CD4-positive, alpha-beta T cell treated with Interleukin-12 subunit alpha and Interleukin-12 subunit beta, for 1 hour (primary cell): ENCODE results near the gene SPECC1L.

Experiments used
- DNase-seq: peaks from one replicate; pipeline ENCODE4 v3.0.0-alpha.2; 2020

Gene SPECC1L

DNA sequence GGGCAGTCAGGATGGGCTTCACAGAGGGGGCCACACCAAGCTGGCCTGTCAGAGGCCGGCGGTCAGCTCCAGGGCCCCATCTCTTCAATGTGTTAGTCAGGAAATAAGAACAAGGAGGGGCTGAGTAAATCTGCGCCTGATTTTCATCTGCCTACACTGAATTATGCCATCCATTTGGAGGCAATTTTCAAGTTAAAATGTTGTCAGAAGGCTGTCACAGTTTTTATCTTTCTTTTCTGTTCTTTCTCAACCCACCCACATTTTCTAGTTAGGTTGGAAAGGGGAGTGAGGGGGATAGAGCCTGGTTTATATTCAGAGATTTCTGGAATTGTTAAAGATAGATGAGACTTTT, 175.6 kb downstream of the SPECC1L start:
- no peak for DNase-seq

DNA sequence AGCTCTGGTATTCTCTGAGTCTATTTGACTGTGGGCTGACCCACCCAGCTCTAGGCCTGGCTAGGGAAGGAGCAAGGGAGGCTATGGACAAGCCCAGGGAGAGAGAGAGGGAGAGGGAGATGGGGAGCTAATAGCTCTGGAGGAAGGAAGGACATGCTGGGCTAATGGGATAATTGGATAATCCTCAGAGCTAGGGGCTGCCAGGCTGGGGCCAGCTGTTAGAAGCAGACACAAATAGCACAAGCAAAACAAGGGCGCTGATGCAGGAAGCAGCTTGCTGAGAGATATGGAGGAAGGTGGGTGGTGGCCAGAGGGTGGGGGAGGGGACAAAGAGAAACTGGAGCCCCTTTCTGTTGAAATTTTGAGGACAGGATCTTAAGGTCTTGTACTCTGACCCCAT, 180.0 kb downstream of the SPECC1L start:
- DNase-seq = no peak

DNA sequence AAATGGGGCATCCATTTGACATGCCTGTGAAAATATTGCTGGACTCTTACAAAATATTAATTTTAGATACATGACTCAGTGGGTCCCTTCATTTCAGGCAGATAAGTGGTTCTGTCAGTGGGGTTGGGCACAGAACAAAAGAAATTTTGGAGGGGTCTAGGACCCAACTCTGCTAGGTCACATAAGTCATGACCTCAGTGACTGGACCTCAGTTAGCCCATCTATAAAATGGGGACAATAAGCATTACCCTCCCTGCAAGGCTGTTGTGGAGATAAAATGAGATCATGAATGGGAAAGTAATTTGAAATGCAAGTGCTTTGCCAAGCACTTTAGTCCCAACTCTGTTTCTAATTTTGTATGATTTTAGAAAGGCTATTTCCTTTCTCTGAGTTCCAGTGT, 180.5 kb downstream of the SPECC1L start:
- no peak for DNase-seq

DNA sequence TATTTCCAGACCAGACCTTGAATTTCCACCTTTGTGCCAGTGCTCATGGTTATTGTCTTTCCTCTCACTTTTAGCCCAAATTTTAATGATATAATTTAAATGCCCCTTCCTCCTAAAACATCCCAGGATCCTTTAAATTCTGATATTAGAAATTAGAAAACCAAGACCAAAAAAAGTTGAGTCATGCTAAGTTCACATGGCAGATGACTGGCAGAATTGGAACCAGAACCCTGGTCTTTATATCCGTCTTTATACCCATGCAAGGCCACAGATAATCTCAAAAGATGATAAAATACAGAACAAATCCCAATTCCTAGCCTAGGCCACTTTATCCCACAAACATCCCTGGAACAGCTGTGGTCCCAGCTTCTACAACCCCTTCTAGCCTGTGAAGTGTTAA, 183.2 kb downstream of the SPECC1L start:
- no peak for DNase-seq

DNA sequence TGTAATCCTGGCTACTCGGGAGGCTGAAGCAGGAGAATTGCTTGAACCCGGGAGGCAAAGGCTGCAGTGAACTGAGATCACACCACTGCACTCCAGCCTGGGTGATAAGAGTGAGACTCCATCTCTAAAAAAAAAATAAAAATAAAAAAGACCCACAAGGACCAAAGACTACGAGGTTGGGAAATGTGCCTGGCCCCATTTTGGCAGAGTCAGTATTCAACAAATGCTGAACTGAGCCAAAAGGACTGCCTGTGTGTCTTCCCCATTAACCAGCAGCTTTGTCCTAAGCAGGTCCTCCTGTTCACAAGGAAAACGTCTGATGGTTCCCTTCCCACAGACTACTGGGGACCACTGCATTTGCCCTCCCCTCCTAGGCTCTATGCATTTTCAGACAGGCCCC, 184.4 kb downstream of the SPECC1L start:
- no peak for DNase-seq

DNA sequence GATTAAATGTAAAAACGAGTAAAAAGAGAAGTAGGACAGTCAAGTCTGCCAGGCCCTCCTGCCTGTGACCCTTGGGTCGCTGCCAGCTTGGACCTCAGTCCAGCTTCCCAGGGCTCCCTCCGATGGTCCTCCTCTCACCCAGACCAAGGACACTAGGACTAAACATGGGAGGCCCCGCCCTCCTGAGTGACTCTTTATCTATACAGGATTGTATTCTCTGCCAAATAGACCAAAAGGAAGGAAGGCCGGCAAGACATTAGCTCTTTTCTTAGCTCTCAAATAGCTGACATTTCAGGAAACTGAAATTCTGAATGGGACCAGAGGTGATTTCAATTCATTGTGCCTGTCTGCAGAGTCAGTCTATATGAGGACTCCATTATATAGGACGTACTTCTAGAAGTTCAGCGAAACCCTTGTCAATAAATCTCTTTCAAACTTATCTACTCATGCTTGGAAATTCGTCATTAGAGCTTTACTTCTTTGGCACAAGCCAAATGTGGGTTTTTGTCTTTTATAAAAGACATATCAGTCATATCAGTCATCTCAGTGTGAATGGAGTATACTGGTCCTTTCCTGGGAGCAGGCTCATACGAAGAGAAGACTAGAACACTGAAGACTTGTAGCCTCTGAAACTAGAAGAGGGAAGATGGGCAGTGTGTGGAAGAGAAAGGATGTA, 185.3 kb downstream of the SPECC1L start:
- no peak for DNase-seq

DNA sequence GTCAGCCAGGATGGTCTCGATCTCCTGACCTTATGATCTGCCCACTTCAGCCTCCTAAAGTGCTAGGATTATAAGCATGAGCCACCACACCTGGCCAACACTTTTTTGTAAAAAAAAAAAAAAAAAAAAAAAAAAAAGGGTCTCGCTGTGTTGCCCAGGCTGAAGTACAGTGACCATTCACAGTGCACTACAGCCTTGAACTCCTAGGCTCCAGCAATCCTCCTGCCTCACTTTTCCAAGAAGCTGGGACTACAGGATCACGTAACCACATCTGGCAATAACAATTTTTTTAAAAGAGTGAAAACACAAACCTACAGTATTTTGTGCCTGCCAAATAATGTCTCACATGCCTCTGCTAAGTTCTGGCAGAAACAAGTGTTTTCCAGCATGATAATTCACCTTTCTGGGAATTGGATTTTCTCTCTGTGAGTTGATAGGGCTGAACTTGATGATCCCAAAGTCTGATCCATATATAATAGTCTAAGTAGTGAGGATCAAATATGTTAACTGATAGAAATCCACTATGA, 187.3 kb downstream of the SPECC1L start:
- DNase-seq = no peak

DNA sequence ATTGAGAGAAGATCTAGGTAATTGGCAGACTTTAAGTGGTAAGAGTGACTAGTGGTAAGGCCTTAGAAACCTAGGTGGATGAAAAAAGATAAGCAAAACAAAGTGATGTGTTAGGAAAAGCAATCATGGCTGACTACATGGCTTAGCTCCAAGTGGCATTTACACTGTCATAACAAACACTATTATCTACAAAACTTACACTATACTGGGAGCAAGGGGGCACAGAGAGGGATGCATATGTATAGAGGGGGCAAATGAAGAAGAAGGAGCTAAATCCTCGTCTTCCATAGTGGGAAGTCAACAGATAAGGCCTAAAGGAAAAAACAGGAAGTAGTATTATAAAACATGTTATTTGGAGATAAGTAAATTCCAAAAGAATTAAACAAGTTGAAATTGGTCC, 189.3 kb downstream of the SPECC1L start:
- no peak for DNase-seq

DNA sequence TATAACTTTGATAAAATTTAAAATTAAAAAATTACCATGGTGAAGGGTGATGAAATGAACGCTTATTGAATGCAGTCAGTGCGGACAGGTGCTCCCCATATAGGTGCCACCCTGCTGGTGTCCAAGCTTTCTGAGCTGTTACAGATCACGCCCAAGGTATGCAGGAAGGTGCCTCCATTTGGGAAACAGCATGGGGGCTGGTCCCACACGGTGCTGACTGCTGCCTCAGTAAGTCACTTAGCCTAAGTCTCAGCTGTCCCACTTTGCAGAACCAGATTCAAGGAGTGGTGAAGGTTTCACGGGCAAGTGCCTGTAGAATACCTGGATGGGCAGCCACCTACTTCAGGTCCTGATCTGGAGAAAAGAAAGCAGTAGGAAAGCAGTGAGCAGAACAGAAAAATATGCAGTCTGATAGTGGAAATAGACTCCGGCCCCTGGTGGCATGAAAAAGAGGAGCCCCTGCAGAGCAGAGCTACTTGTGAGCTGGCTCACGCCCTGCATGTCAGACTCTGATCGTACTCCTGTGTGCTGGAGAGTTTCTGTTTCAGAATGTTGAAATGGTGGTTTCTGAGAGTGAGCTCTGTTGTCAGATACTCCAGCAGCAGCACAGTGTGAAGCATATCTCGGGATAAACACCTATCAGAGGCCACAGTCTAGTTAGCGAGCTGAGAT, 189.9 kb downstream of the SPECC1L start:
- DNase-seq = no peak

DNA sequence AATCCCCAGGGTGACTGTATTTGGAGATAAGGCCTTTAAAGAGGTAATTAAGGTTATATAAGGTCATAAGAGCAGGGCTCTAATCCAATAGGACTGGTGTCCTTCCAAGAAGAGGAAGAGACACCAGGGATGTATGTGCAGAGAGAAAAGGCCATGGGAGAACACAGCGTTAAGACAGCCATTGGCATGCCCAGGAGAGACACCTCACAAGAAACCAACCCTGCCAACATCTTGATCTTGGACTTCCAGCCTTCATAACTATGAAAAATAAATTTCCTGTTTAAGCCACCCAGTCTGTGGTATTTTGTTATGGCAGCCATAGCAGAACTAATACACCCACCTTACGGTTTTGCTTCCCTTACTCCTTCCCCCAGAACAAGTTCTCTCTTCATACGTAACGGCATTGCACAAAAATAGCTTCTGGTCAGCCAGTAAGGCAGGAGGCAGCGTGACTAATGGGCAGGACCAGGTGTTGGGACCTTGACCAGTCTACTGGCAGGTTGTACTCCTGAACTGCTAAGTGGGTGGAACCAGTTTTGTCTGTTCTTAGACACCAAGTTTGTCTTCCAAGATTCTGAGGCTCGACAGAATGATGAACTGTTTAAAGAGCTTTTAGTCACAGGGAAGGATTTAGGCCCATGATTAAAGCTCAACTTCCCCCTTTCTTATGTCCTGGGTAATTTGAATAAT, 192.6 kb downstream of the SPECC1L start:
- DNase-seq = no peak

DNA sequence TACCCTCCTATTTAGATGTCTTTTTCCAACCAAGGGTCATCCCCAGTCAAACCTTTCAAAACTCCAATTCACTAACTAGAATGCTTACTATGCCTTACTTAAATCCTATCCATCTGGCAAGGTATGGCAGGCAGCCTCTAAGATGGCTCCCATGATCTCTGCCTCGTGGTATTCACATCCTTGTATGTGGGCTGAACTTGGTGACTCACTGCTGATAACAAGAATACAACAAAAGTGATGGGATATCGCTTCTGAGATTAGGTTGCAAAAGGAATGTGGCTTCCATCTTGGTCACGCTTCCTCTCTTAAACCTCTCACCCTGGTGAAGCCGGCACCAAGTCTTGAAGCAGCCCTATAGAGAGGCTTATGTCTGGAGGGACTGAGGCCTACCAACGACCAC, 194.9 kb downstream of the SPECC1L start:
- no peak for DNase-seq

DNA sequence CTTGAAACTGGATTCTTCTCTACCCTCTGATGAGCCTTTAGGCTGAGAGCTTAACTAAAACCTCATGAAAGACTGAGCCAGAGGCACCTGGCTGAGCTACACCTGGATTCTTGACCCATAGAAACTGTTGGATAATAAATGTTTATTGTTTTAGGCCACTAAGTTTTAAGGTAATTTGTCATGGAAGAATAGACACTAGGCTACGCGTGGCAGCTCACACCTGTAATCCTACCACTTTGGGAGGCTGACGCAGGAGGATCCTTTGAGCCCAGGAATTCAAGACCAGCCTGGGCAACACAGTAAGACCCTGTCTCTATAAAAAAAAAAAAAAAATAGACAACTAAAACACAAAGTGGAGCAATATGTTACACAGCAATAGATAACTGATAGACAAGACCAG, 195.3 kb downstream of the SPECC1L start:
- no peak for DNase-seq

DNA sequence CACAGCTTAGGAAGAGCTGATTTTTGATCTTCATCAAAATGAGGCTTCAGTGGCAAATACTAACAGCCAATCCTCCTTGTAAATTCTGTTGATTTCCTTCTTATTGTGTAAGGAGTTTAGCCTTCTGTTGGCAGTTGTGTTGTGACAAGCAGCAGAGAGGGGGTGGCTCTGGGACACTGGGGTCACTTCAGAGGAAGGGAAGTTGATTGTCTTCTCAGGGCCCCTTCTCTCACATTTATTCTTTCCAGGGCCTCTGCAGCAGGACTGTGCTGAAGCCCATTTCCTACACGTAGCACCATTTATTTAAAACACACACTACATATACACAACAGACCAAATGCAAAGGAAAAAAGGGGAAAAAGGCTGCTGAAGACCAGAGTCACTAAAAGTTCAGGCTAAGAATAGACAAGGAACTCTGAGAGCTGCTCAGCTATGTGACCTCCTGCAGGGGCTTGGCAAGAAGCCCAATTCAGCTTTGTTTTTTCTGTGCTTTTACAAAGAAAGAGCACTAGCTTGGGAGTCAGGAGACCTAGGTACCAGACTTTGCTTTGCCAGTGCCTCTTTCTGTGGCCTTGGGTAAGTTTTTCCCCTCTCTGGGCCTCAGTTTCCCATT, 196.2 kb downstream of the SPECC1L start:
- no peak for DNase-seq

DNA sequence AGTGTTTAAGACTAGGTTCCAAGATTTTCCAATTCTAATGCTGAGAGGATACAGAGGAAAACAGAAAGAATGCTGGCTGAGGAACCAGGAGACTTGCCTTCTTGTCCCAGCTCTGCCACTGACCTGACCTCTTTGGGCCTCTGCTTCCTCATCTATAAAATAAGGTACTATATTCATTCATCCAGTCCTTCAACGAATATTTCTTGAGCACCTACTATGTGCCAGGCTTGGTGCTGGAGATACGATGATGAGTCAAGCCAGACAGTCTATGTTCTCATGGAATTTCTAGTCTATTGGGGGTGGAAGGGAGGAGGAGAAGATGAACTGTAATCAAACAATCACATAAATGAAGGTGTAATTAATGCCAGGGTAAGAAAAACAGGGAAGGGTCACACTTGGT, 196.7 kb downstream of the SPECC1L start:
- no peak for DNase-seq
